T-helper 1 cell treated with Interleukin-12 subunit alpha and Interleukin-12 subunit beta and Interleukin-4 antibody, amounts not matched to agents 30 μg/mL and 1 μg/mL, for 36 hours (primary cell): ENCODE results near the gene ERP44.
"Not testable (repeated sequence)": the region's sequence is repeated elsewhere in the genome, so short reads cannot be mapped to it uniquely, and the experiment has no call there.

ENCODE experiments used
- H3K27ac Mint-ChIP-seq: one replicate; pipeline ENCODE4 v1.8.0; 2021; ENCODE audit warnings: mild to moderate bottlenecking, mixed read lengths
- H3K27me3 Mint-ChIP-seq: one replicate; pipeline ENCODE4 v1.8.0; 2021; ENCODE audit warnings: low read depth, mixed read lengths
- H3K36me3 Mint-ChIP-seq: one replicate; pipeline ENCODE4 v1.8.0; 2021; ENCODE audit warnings: low read depth, mixed read lengths
- H3K4me1 Mint-ChIP-seq: one replicate; pipeline ENCODE4 v1.8.0; 2021; ENCODE audit warnings: low read depth, mixed read lengths
- H3K4me3 Mint-ChIP-seq: one replicate; pipeline ENCODE4 v1.8.0; 2021; ENCODE audit warnings: mild to moderate bottlenecking, moderate library complexity, mixed read lengths
- H3K9me3 Mint-ChIP-seq: one replicate; pipeline ENCODE4 v1.8.0; 2021; ENCODE audit warnings: mixed read lengths

The ERP44 gene

DNA sequence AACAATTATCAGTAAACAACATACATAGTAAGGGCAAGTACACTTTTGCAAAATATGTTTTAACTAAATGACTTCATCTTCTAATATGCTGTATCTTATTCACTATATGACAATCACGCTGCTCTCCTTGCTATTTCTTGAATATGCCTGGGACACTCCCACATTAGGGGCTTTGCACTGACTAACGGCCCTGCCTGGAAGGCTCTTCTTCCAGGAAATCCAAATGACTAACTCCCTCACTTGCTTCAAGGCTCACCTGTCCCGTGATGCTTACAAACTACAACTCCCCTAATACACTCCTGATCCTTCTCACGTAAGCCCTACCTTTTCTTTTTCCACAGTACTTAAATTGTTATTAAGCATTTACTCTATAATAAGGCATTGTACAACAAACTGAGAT is 10.6 kb downstream of the ERP44 start:
- H3K36me3 Mint-ChIP-seq, result peaks cover 2% of the 10 kb centered on the region
- no peaks in the 10 kb centered on the region for H3K9me3 Mint-ChIP-seq
- H3K27ac Mint-ChIP-seq, result no peak overlapping the region
- H3K4me3 Mint-ChIP-seq, result no peak overlapping the region
- H3K27me3 Mint-ChIP-seq, result no peaks in the 10 kb centered on the region
- peaks cover 39% of the 10 kb centered on the region for H3K4me1 Mint-ChIP-seq

DNA sequence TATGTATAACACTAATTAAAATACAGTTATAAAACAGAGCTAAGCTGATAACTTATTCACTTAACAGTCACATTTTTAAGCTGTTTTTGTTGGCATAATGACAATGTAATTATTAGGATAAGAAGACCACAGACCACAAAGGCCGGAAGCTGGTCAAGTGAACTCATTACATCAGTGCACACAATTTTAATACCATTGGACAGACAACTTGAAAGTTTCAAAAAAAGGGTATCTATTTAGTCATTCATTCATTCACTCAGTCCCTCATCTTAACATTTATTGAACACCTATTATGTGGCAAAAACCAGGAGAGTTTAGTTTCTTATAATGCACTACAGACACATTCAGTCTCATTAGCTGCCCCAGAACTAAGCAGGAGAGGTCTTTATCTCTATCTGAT is 11.6 kb downstream of the ERP44 start:
- Mint-ChIP-seq H3K36me3 (peaks cover 2% of the 10 kb centered on the region), H3K27ac (no peak overlapping the region), H3K9me3 (no peaks in the 10 kb centered on the region), H3K4me1 (peaks cover 44% of the 10 kb centered on the region), H3K4me3 (no peak overlapping the region), H3K27me3 (no peaks in the 10 kb centered on the region)

DNA sequence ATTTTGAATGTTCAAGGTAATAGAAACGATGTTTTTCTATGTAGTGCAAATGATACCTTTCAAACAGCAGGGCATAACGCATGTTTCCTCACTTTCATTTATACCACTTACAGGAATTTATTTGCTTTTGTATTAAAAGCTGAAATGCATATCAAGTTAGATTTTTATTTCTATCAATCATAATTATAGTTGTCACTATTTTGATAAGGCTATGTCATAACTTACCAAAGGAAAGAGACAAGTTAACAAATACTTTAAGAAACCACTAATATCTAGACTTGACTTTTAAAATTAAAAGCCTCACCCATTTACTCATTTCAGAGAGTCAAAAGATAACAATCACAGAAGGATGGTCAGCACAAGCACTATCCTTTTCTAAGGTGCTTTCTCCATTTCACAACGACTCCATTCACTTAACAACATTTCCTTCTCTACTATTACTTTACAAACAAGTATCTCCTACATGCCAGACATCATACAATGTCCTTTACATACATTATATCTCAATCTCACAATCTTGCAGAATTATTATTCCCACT is 12.6 kb downstream of the ERP44 start:
- H3K27me3 Mint-ChIP-seq, result no peaks in the 10 kb centered on the region
- no peak overlapping the region for H3K27ac Mint-ChIP-seq
- peaks cover 44% of the 10 kb centered on the region for H3K4me1 Mint-ChIP-seq
- no peak overlapping the region for H3K4me3 Mint-ChIP-seq
- no peaks in the 10 kb centered on the region for H3K9me3 Mint-ChIP-seq
- H3K36me3 Mint-ChIP-seq, result peaks cover under 1% of the 10 kb centered on the region

DNA sequence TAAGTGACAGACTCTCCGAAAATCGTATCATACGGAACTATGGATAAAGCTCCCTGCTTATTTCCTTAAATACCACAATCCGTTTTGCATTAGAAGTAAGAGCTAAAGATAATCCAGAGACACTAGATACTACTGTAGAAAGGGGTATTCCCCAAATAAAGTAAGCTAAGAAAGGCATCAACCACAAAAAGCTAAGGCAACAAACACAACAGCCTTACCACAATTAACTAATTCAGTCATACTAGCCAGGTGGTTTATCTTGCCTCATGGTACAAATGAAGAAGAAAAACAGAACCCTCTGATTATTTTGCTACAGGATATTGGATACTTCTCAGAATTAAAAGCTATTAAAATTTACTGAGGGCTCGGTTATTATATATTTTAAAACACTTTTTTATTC is 14.1 kb downstream of the ERP44 start:
- H3K36me3 Mint-ChIP-seq, result no peaks in the 10 kb centered on the region
- H3K27ac Mint-ChIP-seq, result no peak overlapping the region
- no peak overlapping the region for H3K4me3 Mint-ChIP-seq
- H3K27me3 Mint-ChIP-seq, result no peaks in the 10 kb centered on the region
- peaks cover 44% of the 10 kb centered on the region for H3K4me1 Mint-ChIP-seq
- no peaks in the 10 kb centered on the region for H3K9me3 Mint-ChIP-seq

DNA sequence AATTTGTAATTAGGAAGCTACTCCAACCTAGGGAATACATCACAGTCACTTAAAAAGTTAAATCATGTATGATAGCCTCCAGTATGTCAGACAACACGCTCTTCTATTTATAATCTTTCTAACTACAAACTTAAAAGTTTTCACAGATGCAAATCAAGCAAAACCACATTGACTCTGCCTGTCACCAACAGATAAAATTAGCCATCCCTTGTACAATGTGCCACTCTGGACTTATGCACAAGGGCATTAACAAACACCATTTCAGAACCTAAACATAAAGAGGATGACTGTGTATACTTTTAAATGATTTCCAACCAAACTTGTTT is 14.7 kb downstream of the ERP44 start:
- H3K27ac Mint-ChIP-seq, result no peak overlapping the region

DNA sequence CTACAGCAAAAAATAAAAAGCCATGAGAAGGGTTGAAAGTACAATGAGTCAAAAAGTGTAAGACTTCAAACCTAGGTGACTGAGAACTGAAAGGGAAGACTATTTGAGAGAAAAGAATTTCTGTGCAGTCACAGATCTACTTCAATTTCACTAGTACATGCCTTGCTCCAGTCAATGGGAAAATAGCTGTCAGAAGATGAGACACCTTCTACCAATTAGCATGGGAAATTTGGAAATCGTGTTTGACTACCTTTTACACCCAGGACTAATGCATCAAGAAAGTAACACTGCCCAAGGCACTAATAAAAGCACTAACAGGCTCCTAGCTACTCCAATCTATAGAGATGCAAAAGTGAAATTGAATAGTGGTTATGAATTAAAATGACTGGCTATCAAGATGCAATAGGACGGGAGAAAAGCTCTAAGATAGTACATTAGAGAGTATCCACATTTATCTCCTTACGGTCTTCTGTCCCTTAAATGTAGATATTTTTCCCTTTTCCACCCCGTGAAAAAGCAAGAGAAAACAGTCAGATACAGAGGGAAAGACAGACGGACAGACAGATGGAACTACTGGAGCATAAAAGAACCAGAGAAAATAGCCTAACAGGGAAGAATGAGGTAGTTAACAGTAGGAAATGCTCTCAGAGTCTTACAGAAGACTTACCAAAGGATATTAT is 15.2 kb downstream of the ERP44 start:
- no peak overlapping the region for H3K27ac Mint-ChIP-seq
- H3K4me1 Mint-ChIP-seq, result peaks cover 41% of the 10 kb centered on the region
- H3K4me3 Mint-ChIP-seq, result no peak overlapping the region
- no peaks in the 10 kb centered on the region for H3K27me3 Mint-ChIP-seq
- H3K9me3 Mint-ChIP-seq, result no peaks in the 10 kb centered on the region
- H3K36me3 Mint-ChIP-seq, result peaks cover 4% of the 10 kb centered on the region

More for the DNA sequence above, 14.7 kb downstream of the ERP44 start:
- Mint-ChIP-seq H3K36me3 (no peaks in the 10 kb centered on the region), H3K4me3 (no peak overlapping the region), H3K9me3 (no peaks in the 10 kb centered on the region), H3K4me1 (peaks cover 42% of the 10 kb centered on the region), H3K27me3 (no peaks in the 10 kb centered on the region)

DNA sequence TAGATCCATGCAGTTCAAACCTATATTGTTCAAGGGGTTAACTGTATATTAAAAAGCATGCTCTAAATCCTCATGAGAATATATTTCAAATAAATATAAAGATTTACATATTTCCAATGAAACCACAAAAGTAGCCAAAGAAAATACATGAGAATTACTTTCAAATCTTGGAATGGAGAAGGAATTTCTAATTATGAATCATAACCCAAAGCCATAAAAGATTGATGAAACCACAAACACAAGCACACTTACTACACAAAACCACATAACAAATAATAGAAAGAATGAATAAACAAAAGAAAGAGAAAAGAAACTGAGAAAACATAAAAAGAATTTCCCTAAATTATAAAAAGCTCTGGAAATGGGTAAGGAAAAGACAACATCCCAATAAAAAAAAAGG is 16.0 kb downstream of the ERP44 start:
- Mint-ChIP-seq H3K36me3 (peaks cover 4% of the 10 kb centered on the region), H3K27ac (peak overlapping the region; percentile 51), H3K4me1 (peaks cover 34% of the 10 kb centered on the region), H3K27me3 (no peaks in the 10 kb centered on the region), H3K9me3 (no peaks in the 10 kb centered on the region), H3K4me3 (no peak overlapping the region)

DNA sequence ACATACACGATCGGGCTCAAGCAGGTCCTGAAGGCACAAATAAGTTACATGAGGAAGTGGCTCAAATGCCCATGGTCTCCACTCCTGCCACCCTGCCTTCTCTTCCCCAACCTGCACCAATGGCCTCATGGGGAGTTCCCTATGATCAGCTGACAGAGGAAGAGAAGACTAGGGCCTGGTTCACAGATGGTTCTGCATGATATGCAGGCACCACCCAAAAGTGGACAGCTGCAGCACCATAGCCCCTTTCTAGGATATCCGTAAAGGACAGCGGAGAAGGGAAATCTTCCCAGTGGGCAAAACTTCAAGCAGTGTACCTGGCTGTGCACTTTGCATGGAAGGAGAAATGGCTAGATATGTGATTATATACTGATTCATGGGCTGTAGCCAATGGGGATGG is 22.5 kb downstream of the ERP44 start:
- H3K4me1 Mint-ChIP-seq, H3K27ac Mint-ChIP-seq, H3K9me3 Mint-ChIP-seq, H3K4me3 Mint-ChIP-seq, H3K27me3 Mint-ChIP-seq: not testable (repeated sequence)
- H3K36me3 Mint-ChIP-seq, result peaks cover 13% of the 10 kb centered on the region

DNA sequence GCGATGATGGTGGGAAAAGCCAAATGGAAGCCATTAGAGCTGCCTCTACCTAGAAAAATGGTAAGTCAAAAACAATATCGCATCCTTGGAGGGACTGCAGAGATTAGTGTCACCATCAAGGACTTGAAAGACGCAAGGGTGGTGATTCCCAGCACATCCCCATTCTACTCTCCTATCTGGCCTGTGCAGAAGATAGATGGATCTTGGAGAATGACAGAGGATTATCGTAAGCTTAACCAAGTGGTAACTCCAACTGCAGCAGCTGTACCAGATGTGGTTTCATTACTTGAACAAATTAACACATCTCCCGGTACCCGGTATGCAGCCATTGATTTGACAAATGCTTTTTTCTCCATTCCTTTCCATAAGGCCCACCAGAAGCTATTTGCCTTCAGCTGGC is 23.8 kb downstream of the ERP44 start:
- Mint-ChIP-seq H3K36me3 (peaks cover 13% of the 10 kb centered on the region), H3K4me1 (peaks cover 6% of the 10 kb centered on the region), H3K9me3 (no peaks in the 10 kb centered on the region), H3K27ac (no peak overlapping the region), H3K27me3 (no peaks in the 10 kb centered on the region), H3K4me3 (no peak overlapping the region)

DNA sequence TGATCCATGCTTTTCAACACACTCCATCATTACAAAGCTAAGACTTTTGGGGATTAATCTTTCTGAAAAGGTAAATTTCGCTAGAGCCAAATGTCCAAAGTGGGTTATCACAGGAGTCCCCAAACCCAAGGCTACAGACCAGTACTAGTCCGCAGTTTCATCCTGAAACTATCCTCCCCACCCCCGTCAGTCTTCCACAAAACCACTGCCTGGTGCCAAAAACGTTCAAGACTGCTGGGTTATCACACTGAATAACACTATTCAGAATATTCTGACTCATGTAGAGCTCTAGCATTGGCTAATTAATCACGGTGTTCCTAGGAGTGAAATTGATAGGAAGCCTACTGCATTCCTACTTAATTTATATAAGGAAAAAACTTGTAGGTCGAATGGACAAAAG is 24.7 kb downstream of the ERP44 start:
- no peaks in the 10 kb centered on the region for H3K9me3 Mint-ChIP-seq

DNA sequence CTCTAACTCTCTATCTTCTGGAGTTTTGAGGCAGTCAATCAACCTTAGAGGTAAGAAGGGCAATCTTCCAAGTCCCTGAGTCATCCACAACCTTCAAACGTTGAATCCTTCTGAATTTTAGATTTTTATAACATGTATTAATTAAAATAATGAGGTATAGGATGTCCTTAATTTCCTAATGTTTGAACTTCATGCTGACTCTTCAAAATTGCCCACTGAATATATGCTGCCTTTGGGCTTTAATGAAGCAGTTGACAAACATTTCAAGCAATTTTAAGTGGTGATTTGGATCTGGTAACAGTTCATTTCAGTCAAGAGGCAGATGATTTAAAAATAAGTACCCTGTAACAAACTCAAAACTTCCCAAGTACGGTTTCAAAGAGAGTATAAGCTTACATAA is 26.0 kb downstream of the ERP44 start:
- Mint-ChIP-seq H3K27ac (no peak overlapping the region), H3K4me1 (peaks cover 6% of the 10 kb centered on the region), H3K36me3 (peaks cover 9% of the 10 kb centered on the region), H3K27me3 (no peaks in the 10 kb centered on the region), H3K9me3 (no peaks in the 10 kb centered on the region), H3K4me3 (no peak overlapping the region)

More for the DNA sequence above, 24.7 kb downstream of the ERP44 start:
- H3K4me3 Mint-ChIP-seq, result no peak overlapping the region
- H3K27me3 Mint-ChIP-seq, result no peaks in the 10 kb centered on the region
- H3K27ac Mint-ChIP-seq, result no peak overlapping the region
- peaks cover 13% of the 10 kb centered on the region for H3K36me3 Mint-ChIP-seq
- peaks cover 6% of the 10 kb centered on the region for H3K4me1 Mint-ChIP-seq

DNA sequence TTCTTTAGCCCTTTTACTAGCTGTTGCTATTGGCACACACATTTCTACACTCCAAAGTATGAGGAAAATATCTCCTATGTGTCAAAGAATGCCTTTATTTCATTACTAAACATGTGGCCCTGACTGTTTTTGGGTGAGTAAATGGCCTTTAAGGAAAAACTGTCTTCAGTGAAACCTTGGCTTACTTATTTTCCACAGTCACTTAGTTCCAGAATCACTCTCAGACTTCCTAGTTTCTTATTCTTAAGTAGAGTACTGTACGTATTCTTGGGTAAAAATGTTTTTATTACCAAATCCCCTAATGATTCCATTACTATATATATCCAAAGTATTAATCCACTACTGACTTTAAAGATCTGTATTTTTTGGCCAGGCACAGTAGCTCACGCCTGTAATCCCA is 27.5 kb downstream of the ERP44 start:
- peaks cover 6% of the 10 kb centered on the region for H3K36me3 Mint-ChIP-seq
- H3K9me3 Mint-ChIP-seq, result no peaks in the 10 kb centered on the region
- H3K27ac Mint-ChIP-seq, result no peak overlapping the region
- H3K4me1 Mint-ChIP-seq, result peaks cover 9% of the 10 kb centered on the region
- H3K4me3 Mint-ChIP-seq, result no peak overlapping the region
- H3K27me3 Mint-ChIP-seq, result no peaks in the 10 kb centered on the region

DNA sequence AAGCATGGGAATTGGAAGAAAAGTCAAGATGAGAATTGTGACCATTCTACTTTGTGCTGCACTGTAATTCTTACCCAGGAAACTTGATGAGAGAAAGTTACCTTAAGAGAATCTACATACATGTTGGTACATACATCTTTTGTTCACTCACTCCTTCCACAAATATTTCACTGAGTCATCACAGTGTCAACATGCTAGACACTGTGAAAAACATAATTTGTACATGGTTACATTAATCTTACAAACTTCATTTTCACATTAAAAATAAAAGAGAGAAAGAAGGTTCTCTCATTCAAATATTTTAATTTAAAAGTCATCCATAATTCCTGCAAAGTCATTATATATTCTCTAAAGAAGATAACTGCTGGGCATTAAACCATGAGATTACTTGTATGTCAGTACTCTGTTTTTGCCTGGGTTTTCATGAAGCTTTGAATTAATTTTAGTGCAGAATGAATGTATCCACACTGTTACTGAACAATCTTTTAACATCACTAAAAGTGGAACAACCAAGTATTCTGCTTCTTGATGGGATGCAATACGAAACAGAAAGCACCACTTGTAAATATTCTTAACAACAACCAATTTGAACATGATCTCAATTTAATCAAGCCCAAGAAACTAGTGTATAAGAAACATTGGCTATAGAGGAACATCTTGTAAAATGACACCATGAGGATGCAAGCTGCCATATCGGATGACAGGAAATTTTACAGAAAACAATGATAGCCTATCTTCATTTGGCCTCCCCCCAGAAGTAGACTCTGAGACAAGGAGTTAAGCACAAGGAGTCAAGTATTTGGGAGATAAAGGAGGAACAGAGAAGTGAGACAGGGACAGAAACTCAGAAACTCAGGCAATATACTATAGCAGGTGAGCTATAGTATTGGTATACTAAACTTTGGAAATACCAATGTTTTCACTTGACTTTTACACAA is 28.4 kb downstream of the ERP44 start:
- peaks cover 9% of the 10 kb centered on the region for H3K4me1 Mint-ChIP-seq
- H3K36me3 Mint-ChIP-seq, result peaks cover 3% of the 10 kb centered on the region
- H3K27ac Mint-ChIP-seq, result no peak overlapping the region

DNA sequence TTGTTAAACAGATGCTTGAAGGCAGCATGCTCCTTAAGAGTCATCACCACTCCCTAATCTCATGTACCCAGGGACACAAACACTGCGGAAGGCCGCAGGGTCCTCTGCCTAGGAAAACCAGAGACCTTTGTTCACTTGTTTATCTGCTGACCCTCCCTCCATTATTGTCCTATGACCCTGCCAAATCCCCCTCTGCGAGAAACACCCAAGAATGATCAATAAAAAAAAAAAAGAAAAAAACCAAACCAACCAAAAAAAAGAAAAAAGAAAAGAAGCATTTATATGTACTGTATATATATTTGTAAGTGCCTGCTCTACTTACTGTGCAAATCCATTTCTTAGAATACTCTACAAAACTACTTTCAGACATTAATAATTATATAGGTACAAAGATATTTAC is 29.7 kb downstream of the ERP44 start:
- H3K4me3 Mint-ChIP-seq, H3K27ac Mint-ChIP-seq, H3K9me3 Mint-ChIP-seq, H3K4me1 Mint-ChIP-seq, H3K36me3 Mint-ChIP-seq, H3K27me3 Mint-ChIP-seq: not testable (repeated sequence)

More for the DNA sequence above, 28.4 kb downstream of the ERP44 start:
- no peaks in the 10 kb centered on the region for H3K9me3 Mint-ChIP-seq
- H3K4me3 Mint-ChIP-seq, result no peak overlapping the region
- no peaks in the 10 kb centered on the region for H3K27me3 Mint-ChIP-seq

DNA sequence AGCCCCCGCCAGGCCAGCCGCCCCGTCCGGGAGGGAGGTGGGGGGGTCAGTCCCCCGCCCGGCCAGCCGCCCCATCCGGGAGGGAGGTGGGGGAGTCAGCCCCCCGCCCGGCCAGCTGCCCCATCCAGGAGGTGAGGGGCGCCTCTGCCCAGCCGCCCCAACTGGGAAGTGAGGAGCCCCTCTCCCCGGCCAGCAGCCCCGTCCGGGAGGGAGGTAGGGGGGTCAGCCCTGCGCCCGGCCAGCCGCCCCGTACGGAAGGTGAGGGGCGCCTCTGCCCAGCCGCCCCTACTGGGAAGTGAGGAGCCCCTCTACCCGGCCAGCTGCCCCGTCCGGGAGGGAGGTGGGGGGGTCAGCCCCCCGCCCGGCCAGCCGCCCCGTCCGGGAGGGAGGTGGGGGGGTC is 30.8 kb downstream of the ERP44 start:
- not testable (repeated sequence) for H3K4me3 Mint-ChIP-seq, H3K27ac Mint-ChIP-seq, H3K36me3 Mint-ChIP-seq, H3K4me1 Mint-ChIP-seq, H3K27me3 Mint-ChIP-seq, H3K9me3 Mint-ChIP-seq
